SU-DHL-6 (cell line): Measurements from ENCODE around the gene KSR1.

Experiments used
- H2AFZ ChIP-seq: fragments of 200-600 bp; sonication (generic); 2 replicates; pipeline ENCODE4 v1.6.1; 2014; ENCODE audit warnings: low read depth, mild to moderate bottlenecking, moderate library complexity, mixed read lengths, antibody characterized with exemption, low read length; ENCODE audit not compliant: severe bottlenecking
- H3F3A ChIP-seq: fragments of 200-600 bp; shearing (Covaris generic); 2 replicates; pipeline ENCODE4 v1.6.0; 2016; ENCODE audit warnings: antibody characterized with exemption, mild to moderate bottlenecking; ENCODE audit not compliant: insufficient read depth
- H3K27ac ChIP-seq: fragments of 200-600 bp; sonication (generic); 2 replicates; pipeline ENCODE4 v1.5.1; 2016; ENCODE audit warnings: low read depth, mild to moderate bottlenecking, low read length, moderate library complexity, mixed read lengths
- H3K27me3 ChIP-seq: fragments of 200-600 bp; sonication (generic), shearing (Covaris generic); 2 replicates; pipeline ENCODE4 v1.6.0; 2014; ENCODE audit warnings: mild to moderate bottlenecking, low read length
- H3K36me3 ChIP-seq: fragments of 200-600 bp; sonication (generic); 2 replicates; pipeline ENCODE4 v1.6.1; 2014; ENCODE audit warnings: mild to moderate bottlenecking, low read length, mixed read lengths
- H3K4me2 ChIP-seq: fragments of 300-600, 200-600 bp; shearing (Covaris generic), sonication (generic); 2 replicates; pipeline ENCODE4 v1.6.0; 2014; ENCODE audit warnings: low read length, low read depth, mild to moderate bottlenecking; ENCODE audit not compliant: poor library complexity, severe bottlenecking
- H3K4me3 ChIP-seq: fragments of 200-600 bp; sonication (generic); 2 replicates; pipeline ENCODE4 v1.5.1; 2014; ENCODE audit warnings: antibody characterized with exemption, low read length, mild to moderate bottlenecking, mixed read lengths; ENCODE audit not compliant: insufficient read depth, poor library complexity, severe bottlenecking
- H3K79me2 ChIP-seq: fragments of 200-600 bp; sonication (generic); 2 replicates; pipeline ENCODE4 v1.6.1; 2014; ENCODE audit warnings: mild to moderate bottlenecking, low read length, moderate library complexity; ENCODE audit not compliant: insufficient read depth
- H3K9ac ChIP-seq: fragments of 200-600 bp; sonication (generic); 2 replicates; pipeline ENCODE4 v1.7.0; 2014; ENCODE audit warnings: mild to moderate bottlenecking, low read length
- H3K9me2 ChIP-seq: fragments of 200-600 bp; sonication (generic); replicated peaks from 2 replicates; pipeline ENCODE4 v1.6.1; 2014; ENCODE audit warnings: low read length; ENCODE audit not compliant: insufficient read depth
- H3K9me3 ChIP-seq: fragments of 200-600 bp; sonication (generic); 2 replicates; pipeline ENCODE4 v1.6.1; 2014; ENCODE audit warnings: low read length, mixed read lengths; ENCODE audit not compliant: insufficient read depth
- H4K20me1 ChIP-seq: fragments of 200-600 bp; sonication (generic); 2 replicates; pipeline ENCODE4 v1.6.1; 2014; ENCODE audit warnings: low read depth, mild to moderate bottlenecking, antibody characterized with exemption, low read length, moderate library complexity, mixed read lengths
- CTCF ChIP-seq: fragments of 200-600 bp; sonication (generic); IDR thresholded peaks from one replicate; pipeline ENCODE4 v1.5.1; 2017; ENCODE audit warnings: antibody characterized with exemption, mild to moderate bottlenecking, low read length, moderate library complexity; ENCODE audit not compliant: insufficient read depth, poor library complexity, severe bottlenecking
- EZH2phosphoT487 ChIP-seq: fragments of 200-600 bp; sonication (generic), shearing (Covaris generic); conservative IDR thresholded peaks from 2 replicates; pipeline ENCODE4 v1.6.1; 2018; ENCODE audit warnings: mild to moderate bottlenecking, antibody characterized with exemption, low read length, moderate library complexity, mixed read lengths

Gene KSR1

GRCh38 chr17:27518545-27519521 is 62.6 kb downstream of the KSR1 start:
- Histone ChIP-seq H3F3A (no peaks in the 10 kb centered on the region), H3K9me2 (no peaks in the 10 kb centered on the region), H3K9ac (no peak overlapping the region), H3K9me3 (no peaks in the 10 kb centered on the region), H3K36me3 (no peaks in the 10 kb centered on the region), H3K79me2 (no peaks in the 10 kb centered on the region), H2AFZ (no peak overlapping the region), H3K4me3 (no peak overlapping the region), H3K4me2 (no peak overlapping the region), H3K27ac (no peak overlapping the region), H3K27me3 (no peaks in the 10 kb centered on the region), H4K20me1 (no peaks in the 10 kb centered on the region)
- TF ChIP-seq EZH2phosphoT487 (no peak), CTCF (no peak)

DNA sequence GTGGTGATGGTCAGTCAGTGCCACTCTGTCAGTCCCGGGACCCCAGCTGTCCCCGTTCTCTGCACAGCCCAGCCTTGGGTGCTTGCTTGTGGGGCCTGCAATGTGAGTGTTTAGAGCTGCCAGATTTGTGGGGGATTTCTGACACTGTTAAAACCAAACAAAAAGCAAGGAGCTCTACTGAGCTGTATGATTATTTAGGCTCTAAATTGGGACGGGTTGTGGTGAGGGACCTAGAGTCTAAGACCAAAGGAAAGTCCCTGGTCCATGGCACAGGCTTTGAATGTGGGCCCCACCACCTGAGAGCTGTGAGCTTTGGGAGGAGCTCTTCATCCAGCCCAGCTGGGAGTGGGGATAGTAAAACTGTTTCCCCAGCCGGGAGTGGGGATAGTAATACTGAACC is 63.3 kb downstream of the KSR1 start:
- Histone ChIP-seq H3K4me2 (no peak overlapping the region), H4K20me1 (no peaks in the 10 kb centered on the region), H3F3A (no peaks in the 10 kb centered on the region), H3K4me3 (no peak overlapping the region), H3K27me3 (no peaks in the 10 kb centered on the region), H3K79me2 (no peaks in the 10 kb centered on the region), H3K36me3 (no peaks in the 10 kb centered on the region), H3K9ac (no peak overlapping the region), H3K9me2 (no peaks in the 10 kb centered on the region), H3K9me3 (no peaks in the 10 kb centered on the region), H3K27ac (no peak overlapping the region), H2AFZ (no peak overlapping the region)
- TF ChIP-seq EZH2phosphoT487 (no peak), CTCF (no peak)

DNA sequence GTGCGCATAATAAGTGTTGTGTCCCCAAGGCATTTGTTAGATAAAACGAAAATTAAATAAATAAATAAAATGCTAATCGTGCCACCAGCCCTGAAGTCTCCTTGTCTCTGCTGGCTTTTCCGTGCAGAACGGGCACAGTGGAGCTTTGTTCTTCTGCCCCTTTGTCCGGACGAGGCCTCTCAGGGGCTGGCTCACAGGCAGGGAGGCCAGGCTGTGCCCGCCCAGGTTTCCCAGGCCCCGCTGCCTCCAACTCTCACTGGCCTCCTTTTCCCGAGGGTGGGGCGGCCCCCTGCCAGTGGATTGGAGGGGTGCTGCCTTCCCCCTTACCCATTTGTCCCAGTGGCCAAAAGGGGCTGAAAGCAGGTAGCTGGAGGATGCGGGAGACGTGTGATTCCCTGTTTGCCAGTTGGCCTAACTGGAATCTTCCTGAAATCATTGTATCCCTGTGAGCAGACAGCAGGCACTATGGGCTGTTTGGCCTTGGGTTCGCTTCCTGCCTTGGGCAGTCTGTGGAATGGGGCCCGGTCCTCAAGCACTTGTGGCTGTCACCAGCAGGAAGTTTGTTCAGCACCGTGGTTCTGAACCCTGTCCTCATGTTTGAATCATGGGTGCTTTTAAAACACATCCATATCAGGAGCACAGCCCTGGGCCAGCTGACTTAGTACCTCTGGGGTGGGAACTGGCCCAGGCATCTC is 64.4 kb downstream of the KSR1 start:
- H3K36me3 ChIP-seq: no peaks in the 10 kb centered on the region
- no peaks in the 10 kb centered on the region for H3K79me2 ChIP-seq
- H3K27ac ChIP-seq: no peak overlapping the region
- no peaks in the 10 kb centered on the region for H3K9me2 ChIP-seq
- H3K4me2 ChIP-seq: no peak overlapping the region
- H3K4me3 ChIP-seq: no peak overlapping the region
- no peaks in the 10 kb centered on the region for H3K9me3 ChIP-seq
- H3K9ac ChIP-seq: no peak overlapping the region
- no peaks in the 10 kb centered on the region for H3F3A ChIP-seq
- H2AFZ ChIP-seq: no peak overlapping the region
- no peak for TF ChIP-seq EZH2phosphoT487
- TF ChIP-seq CTCF: no peak
- H4K20me1 ChIP-seq: no peaks in the 10 kb centered on the region
- no peaks in the 10 kb centered on the region for H3K27me3 ChIP-seq
